Left lung (tissue), 10 donors: ENCODE data around the gene AGAP1. TPM values are rescaled to one million over a fixed set of nuclear protein-coding genes. Genes with fewer than 3 reads are reported as not detected.

Experiments
- ATAC-seq: fragments of 200-7000 bp; cut with Tn5 transposase; one replicate; pipeline ENCODE4 v1.9.1; 2020; ENCODE audit warnings: moderate library complexity
- DNase-seq, 4 donors: peaks; one replicate each; pipeline ENCODE4 v3.0.0-alpha.2; 2013 to 2020
- H3K27ac ChIP-seq, 2 donors: fragments of 200-600 bp; sonication (generic) in 1 of 2; one replicate each; pipeline versions ENCODE4 v1.5.0 to v1.8.0; 2020 to 2021
- H3K27me3 ChIP-seq, 2 donors: fragments of 200-600 bp; sonication (generic) in 1 of 2; one replicate each; pipeline versions ENCODE4 v1.5.0 to v1.8.0; 2020 to 2021
- H3K36me3 ChIP-seq, 2 donors: fragments of 200-600 bp; sonication (generic) in 1 of 2; one replicate each; pipeline versions ENCODE4 v1.5.0 to v1.8.0; 2020 to 2021
- H3K4me1 ChIP-seq, 2 donors: fragments of 200-600 bp; one replicate each; pipeline ENCODE4 v1.8.0; 2021
- H3K4me3 ChIP-seq, 2 donors: fragments of 200-600 bp; sonication (generic) in 1 of 2; one replicate each; pipeline versions ENCODE4 v1.5.0 to v1.8.0; 2020 to 2021; ENCODE audit warnings: mild to moderate bottlenecking in 1 of 2
- H3K9me3 ChIP-seq, 2 donors: fragments of 200-600 bp; sonication (generic) in 1 of 2; one replicate each; pipeline versions ENCODE4 v1.5.0 to v1.8.0; 2020 to 2021
- intact Hi-C, 2 donors: fragments of 100-400 bp; cut with DNase I; formaldehyde crosslinking; loops; one replicate each; pipeline versions ENCODE4 v1.11.2 to v1.14.2; 2022
- polyA plus RNA-seq, 6 donors: library from polyadenylated mRNA; unstranded; fragments of 120-200 nt; gene quantifications; one replicate each; pipeline ENCODE4 v1.2.1, GENCODE V29; 2013; ENCODE audit not compliant: insufficient read length in 6 of 6
- total RNA-seq, 2 donors: library from RNA; stranded (reverse); fragmentation: NEBNext Ultra II Directional; extraction: Animal tissue kit (Norgen Biotek cat#: 25700); gene quantifications; one replicate each; pipeline ENCODE4 v1.2.1, GENCODE V29; 2021
- TF ChIP-seq, protein P1 (sequence below), 2 donors: fragments of 200-600 bp; sonication (generic) in 1 of 2; IDR thresholded peaks; one replicate each; pipeline versions ENCODE4 v1.5.0 to v1.8.0; 2021; ENCODE audit warnings: antibody characterized with exemption in 2 of 2
- donor health status: DM: no; HTN: yes; CAD: no.
- donor health status: DM: no; HTN: no; CAD: no.

The AGAP1 gene
- total and polyA plus RNA-seq, 8 donors, result 13.1 to 25.4 (median 22.4) TPM

DNA sequence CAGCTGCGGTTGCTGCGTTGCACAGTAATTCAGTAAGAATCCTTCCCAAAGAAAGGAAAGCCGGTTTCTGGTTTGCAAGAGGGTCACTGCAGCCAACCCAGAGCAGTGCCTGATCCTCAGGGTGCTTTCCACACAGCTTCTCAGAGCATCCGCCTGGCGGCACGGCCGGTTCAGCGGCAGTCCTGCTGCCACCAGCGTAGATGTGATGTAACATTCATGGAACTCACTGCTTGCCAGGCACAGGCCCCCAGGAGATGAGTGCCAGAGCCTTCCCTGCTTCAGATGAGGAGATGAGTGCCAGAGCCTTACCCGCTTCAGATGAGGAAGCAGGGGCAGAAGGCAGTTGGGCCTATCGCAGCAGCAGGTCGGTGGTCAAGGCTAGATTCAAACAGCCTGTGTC, 444.1 kb downstream of the AGAP1 start:
- no peak overlapping the region for H3K27ac ChIP-seq
- ATAC-seq (no peak), DNase-seq (peak in 1 of 4 donors; percentile 41)
- H3K27me3 ChIP-seq, result no peaks in the 10 kb centered on the region
- H3K4me3 ChIP-seq, result no peak overlapping the region
- peaks cover 0 to 5% of the 10 kb centered on the region in 2 donors for H3K36me3 ChIP-seq
- TF ChIP-seq, protein P1, sequence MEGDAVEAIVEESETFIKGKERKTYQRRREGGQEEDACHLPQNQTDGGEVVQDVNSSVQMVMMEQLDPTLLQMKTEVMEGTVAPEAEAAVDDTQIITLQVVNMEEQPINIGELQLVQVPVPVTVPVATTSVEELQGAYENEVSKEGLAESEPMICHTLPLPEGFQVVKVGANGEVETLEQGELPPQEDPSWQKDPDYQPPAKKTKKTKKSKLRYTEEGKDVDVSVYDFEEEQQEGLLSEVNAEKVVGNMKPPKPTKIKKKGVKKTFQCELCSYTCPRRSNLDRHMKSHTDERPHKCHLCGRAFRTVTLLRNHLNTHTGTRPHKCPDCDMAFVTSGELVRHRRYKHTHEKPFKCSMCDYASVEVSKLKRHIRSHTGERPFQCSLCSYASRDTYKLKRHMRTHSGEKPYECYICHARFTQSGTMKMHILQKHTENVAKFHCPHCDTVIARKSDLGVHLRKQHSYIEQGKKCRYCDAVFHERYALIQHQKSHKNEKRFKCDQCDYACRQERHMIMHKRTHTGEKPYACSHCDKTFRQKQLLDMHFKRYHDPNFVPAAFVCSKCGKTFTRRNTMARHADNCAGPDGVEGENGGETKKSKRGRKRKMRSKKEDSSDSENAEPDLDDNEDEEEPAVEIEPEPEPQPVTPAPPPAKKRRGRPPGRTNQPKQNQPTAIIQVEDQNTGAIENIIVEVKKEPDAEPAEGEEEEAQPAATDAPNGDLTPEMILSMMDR (IDR thresholded peaks at IDR 0.05), result no peak
- no peaks in the 10 kb centered on the region for H3K4me1 ChIP-seq
- no peaks in the 10 kb centered on the region for H3K9me3 ChIP-seq
- intact Hi-C loops, result no loop called here

DNA sequence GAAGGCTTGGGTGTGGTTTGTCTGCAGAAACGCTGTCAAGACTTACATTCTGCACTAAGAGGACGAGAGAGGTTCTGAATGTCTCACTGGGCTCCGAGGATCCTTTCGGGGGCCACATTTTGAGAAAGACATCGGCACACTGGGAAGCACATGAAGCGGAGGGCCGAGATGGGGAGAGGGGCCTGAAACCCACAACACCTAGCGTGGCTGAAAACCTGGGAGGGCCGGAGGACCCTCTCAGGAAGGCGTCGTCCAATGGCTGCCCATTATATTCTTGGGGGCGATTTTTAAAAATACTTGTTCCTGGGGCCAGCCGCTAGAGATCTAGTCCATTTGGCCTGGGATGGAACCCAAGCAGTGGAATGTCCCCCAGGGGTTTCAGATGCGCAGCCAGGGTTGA, 444.8 kb downstream of the AGAP1 start:
- Histone ChIP-seq H3K9me3 (no peaks in the 10 kb centered on the region), H3K27ac (no peak overlapping the region), H3K4me3 (no peak overlapping the region), H3K4me1 (no peaks in the 10 kb centered on the region), H3K36me3 (peaks cover 0 to 5% of the 10 kb centered on the region in 2 donors), H3K27me3 (no peaks in the 10 kb centered on the region)
- TF ChIP-seq, protein P1 (IDR thresholded peaks at IDR 0.05), result no peak
- intact Hi-C loops, result no loop called here
- ATAC-seq, result no peak
- DNase-seq, result no peak

DNA sequence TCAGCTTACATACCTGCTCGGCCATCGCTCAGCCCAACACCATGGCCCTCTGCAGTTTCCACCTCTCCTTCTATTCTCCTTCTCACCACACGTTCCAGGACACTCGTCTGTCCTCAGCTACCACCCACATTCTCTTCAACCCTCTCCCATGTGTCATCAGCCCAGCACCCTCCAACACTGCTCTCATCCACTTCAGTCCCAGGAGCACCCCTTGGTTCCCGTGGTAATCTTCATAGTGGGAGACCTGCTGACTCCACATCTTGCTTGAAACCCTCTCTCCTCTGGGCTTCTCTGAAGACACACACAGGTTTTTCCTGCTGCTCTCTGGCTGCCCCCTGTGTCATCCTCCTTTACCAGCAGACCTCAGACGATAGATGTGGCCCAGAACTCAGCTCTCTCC, 445.6 kb downstream of the AGAP1 start:
- Histone ChIP-seq H3K4me3 (no peak overlapping the region), H3K9me3 (no peaks in the 10 kb centered on the region), H3K4me1 (no peaks in the 10 kb centered on the region), H3K27ac (no peak overlapping the region), H3K36me3 (peaks cover 0 to 5% of the 10 kb centered on the region in 2 donors), H3K27me3 (no peaks in the 10 kb centered on the region)
- intact Hi-C loops, result no loop called here
- TF ChIP-seq, protein P1 (IDR thresholded peaks at IDR 0.05), result no peak
- ATAC-seq (no peak), DNase-seq (no peak)

DNA sequence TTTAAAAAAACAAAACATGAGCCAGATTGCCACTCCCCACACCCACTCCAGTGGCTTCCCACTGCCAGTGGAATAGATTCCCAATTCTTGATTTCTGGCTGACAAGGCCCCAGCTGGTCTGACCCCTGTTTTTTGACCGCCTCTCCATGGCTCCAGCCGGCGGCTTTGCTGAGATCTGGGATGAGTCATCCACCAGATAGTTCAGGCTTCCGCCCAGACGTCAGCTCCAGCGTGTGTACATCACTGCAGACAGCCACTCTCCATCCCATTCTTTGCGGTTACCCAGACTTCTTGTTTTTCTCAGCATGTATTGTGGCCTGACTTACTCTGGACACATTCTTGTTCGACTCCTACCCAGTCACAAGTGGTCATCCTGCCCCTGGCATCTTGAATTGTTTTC, 446.5 kb downstream of the AGAP1 start:
- Histone ChIP-seq H3K9me3 (no peaks in the 10 kb centered on the region), H3K27me3 (no peaks in the 10 kb centered on the region), H3K4me3 (no peak overlapping the region), H3K36me3 (peaks cover 0 to 5% of the 10 kb centered on the region in 2 donors), H3K27ac (no peak overlapping the region), H3K4me1 (no peaks in the 10 kb centered on the region)
- TF ChIP-seq, protein P1 (IDR thresholded peaks at IDR 0.05), result no peak
- intact Hi-C loops, result no loop called here
- peak in 2 of 4 donors; percentile 51 for DNase-seq
- peak; percentile 69 for ATAC-seq

DNA sequence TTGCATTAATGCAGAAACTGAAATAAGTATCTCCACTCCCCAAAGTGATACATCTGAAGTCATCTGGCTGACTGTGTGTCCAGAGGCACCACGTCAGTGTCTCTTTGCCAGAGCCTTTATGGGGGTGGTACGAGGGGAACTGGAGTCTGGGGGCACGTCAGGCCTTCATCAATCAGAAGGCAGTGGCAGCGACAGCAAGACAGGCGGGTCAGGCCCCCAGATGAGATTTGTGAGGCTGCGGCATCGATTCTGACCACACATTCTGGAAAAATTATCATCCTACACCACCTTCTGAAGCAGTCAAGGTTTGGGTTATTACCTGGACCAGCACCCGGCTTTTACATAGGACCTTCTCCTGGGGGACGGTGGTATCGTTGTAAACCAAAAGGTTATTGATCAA, 450.7 kb downstream of the AGAP1 start:
- ATAC-seq, result no peak
- H3K4me3 ChIP-seq, result no peak overlapping the region
- H3K36me3 ChIP-seq, result no peaks in the 10 kb centered on the region
- H3K4me1 ChIP-seq, result no peaks in the 10 kb centered on the region
- no peak overlapping the region for H3K27ac ChIP-seq
- TF ChIP-seq, protein P1 (IDR thresholded peaks at IDR 0.05), result no peak
- intact Hi-C loops, result no loop called here
- H3K27me3 ChIP-seq, result no peaks in the 10 kb centered on the region
- no peaks in the 10 kb centered on the region for H3K9me3 ChIP-seq
- DNase-seq, result peak in 1 of 4 donors; percentile 30
